Neural cell (in vitro differentiated cells): ENCODE data around the gene LDB3. TPM values are rescaled to one million over a fixed set of nuclear protein-coding genes. Genes with fewer than 3 reads are reported as not detected.

Experiments
- H2AFZ ChIP-seq: fragments of 200-600, 300-800 bp; sonication (generic), shearing (Covaris generic); 2 replicates; pipeline ENCODE4 v1.6.0; 2014; ENCODE audit warnings: low read depth, mild to moderate bottlenecking, antibody characterized with exemption, low read length, moderate library complexity
- H3F3A ChIP-seq: fragments of 200-600 bp; shearing (Covaris generic); 2 replicates; pipeline ENCODE4 v1.6.1; 2016; ENCODE audit warnings: mild to moderate bottlenecking, moderate library complexity, mixed read lengths, antibody characterized with exemption, low read length; ENCODE audit not compliant: insufficient read depth, poor library complexity, severe bottlenecking
- H3K27ac ChIP-seq: fragments of 200-600, 300-800 bp; sonication (generic), shearing (Covaris generic); 2 replicates; pipeline ENCODE4 v1.5.1; 2014; ENCODE audit warnings: mild to moderate bottlenecking, low read length, moderate library complexity
- H3K27me3 ChIP-seq: fragments of 300-800, 200-600 bp; sonication (generic), shearing (Covaris generic); 2 replicates; pipeline ENCODE4 v1.6.0; 2014; ENCODE audit warnings: mild to moderate bottlenecking, low read depth, low read length, moderate library complexity; ENCODE audit not compliant: insufficient read depth
- H3K36me3 ChIP-seq: fragments of 300-800, 200-600 bp; sonication (generic), shearing (Covaris generic); 2 replicates; pipeline ENCODE4 v1.5.1; 2014; ENCODE audit warnings: mild to moderate bottlenecking, antibody characterized with exemption, low read length, moderate library complexity; ENCODE audit not compliant: insufficient read depth
- H3K4me2 ChIP-seq: fragments of 300-800, 200-600 bp; sonication (generic), shearing (Covaris generic); 2 replicates; pipeline ENCODE4 v1.6.0; 2014; ENCODE audit warnings: mild to moderate bottlenecking, low read length
- H3K4me3 ChIP-seq: fragments of 300-800, 200-600 bp; sonication (generic), shearing (Covaris generic); 2 replicates; pipeline ENCODE4 v1.5.1; 2014; ENCODE audit warnings: mild to moderate bottlenecking, low read length, moderate library complexity
- H3K79me2 ChIP-seq: fragments of 200-600 bp; shearing (Covaris generic); replicated peaks from 2 replicates; pipeline ENCODE4 v1.6.0; 2014; ENCODE audit warnings: mild to moderate bottlenecking, low read length, moderate library complexity; ENCODE audit not compliant: insufficient read depth
- H3K9ac ChIP-seq: fragments of 300-800, 200-600 bp; sonication (generic), shearing (Covaris generic); 2 replicates; pipeline ENCODE4 v1.6.1; 2016; ENCODE audit warnings: mild to moderate bottlenecking, low read length, mixed read lengths
- H3K9me2 ChIP-seq: fragments of 200-600 bp; shearing (Covaris generic); 2 replicates; pipeline ENCODE4 v1.6.1; 2016; ENCODE audit warnings: mild to moderate bottlenecking, low read length, mixed read lengths; ENCODE audit not compliant: insufficient read depth
- H3K9me3 ChIP-seq: fragments of 200-600, 300-800 bp; sonication (generic), shearing (Covaris generic); 2 replicates; pipeline ENCODE4 v1.6.1; 2016; ENCODE audit warnings: mild to moderate bottlenecking, mixed run types, low read length, moderate library complexity, mixed read lengths
- H4K20me1 ChIP-seq: fragments of 200-600 bp; shearing (Covaris generic); 2 replicates; pipeline ENCODE4 v1.6.1; 2016; ENCODE audit warnings: mild to moderate bottlenecking, mixed run types; ENCODE audit not compliant: insufficient read depth
- EP300 ChIP-seq: fragments of 450-650 bp; conservative IDR thresholded peaks from 2 replicates; pipeline ENCODE4 v1.6.1; 2014; ENCODE audit warnings: antibody characterized with exemption, mild to moderate bottlenecking, moderate library complexity; ENCODE audit not compliant: poor library complexity, severe bottlenecking
- EZH2 ChIP-seq: fragments of 200-600, 300-800 bp; shearing (Covaris generic), sonication (generic); IDR thresholded peaks from 2 replicates; pipeline ENCODE4 v1.6.1; 2014; ENCODE audit warnings: antibody characterized with exemption, low read length, borderline replicate concordance, mild to moderate bottlenecking; ENCODE audit not compliant: insufficient read depth, poor library complexity, severe bottlenecking
- MXI1 ChIP-seq: fragments of 450-650 bp; conservative IDR thresholded peaks from 2 replicates; pipeline ENCODE4 v1.6.1; 2014; ENCODE audit warnings: antibody characterized with exemption, mild to moderate bottlenecking; ENCODE audit not compliant: poor library complexity, severe bottlenecking
- POLR2AphosphoS5 ChIP-seq: IDR thresholded peaks from 2 replicates; pipeline ENCODE4 v1.6.1; 2012
- RAD21 ChIP-seq: fragments of 450-650 bp; conservative IDR thresholded peaks from 2 replicates; pipeline ENCODE4 v1.6.1; 2014; ENCODE audit warnings: antibody characterized with exemption, mild to moderate bottlenecking, moderate library complexity
- SMC3 ChIP-seq: fragments of 450-650 bp; conservative IDR thresholded peaks from 2 replicates; pipeline ENCODE4 v1.6.1; 2014; ENCODE audit warnings: antibody characterized with exemption, mild to moderate bottlenecking, moderate library complexity; ENCODE audit not compliant: poor library complexity
- TAF1 ChIP-seq: IDR thresholded peaks from 2 replicates; pipeline ENCODE4 v1.6.1; 2012; ENCODE audit warnings: low read depth
- polyA plus RNA-seq: library from polyadenylated mRNA; depleted of rRNA; stranded (reverse); fragments of >200 nt; gene quantifications from 2 replicates; pipeline ENCODE4 v1.2.3, GENCODE V29; 2014
- TF ChIP-seq, protein P1 (sequence below): fragments of 450-650 bp; IDR thresholded peaks from 2 replicates; pipeline ENCODE4 v1.5.1; 2014; ENCODE audit warnings: antibody characterized with exemption, mild to moderate bottlenecking, moderate library complexity; ENCODE audit not compliant: poor library complexity, severe bottlenecking
- TF ChIP-seq, protein P2 (sequence below): IDR thresholded peaks from 2 replicates; pipeline ENCODE4 v1.6.1; 2012; ENCODE audit warnings: borderline replicate concordance

LDB3 gene
- polyA plus RNA-seq, 1 donor from 2014 or later = 0.12 TPM

- Histone ChIP-seq H3K9me3 (no peaks in the 10 kb centered on the region), H3K4me3 (no peak overlapping the region), H3K9me2 (no peaks in the 10 kb centered on the region), H3K27ac (no peak overlapping the region), H3K36me3 (no peaks in the 10 kb centered on the region), H3K27me3 (no peaks in the 10 kb centered on the region), H4K20me1 (no peaks in the 10 kb centered on the region), H2AFZ (no peak overlapping the region), H3K4me2 (no peak overlapping the region), H3K9ac (no peak overlapping the region), H3F3A (no peaks in the 10 kb centered on the region), H3K79me2 (no peaks in the 10 kb centered on the region)
- TF ChIP-seq TAF1 (no peak), RAD21 (no peak), EZH2 (no peak), POLR2AphosphoS5 (no peak), SMC3 (no peak), EP300 (no peak), MXI1 (no peak)
- TF ChIP-seq, protein P1, sequence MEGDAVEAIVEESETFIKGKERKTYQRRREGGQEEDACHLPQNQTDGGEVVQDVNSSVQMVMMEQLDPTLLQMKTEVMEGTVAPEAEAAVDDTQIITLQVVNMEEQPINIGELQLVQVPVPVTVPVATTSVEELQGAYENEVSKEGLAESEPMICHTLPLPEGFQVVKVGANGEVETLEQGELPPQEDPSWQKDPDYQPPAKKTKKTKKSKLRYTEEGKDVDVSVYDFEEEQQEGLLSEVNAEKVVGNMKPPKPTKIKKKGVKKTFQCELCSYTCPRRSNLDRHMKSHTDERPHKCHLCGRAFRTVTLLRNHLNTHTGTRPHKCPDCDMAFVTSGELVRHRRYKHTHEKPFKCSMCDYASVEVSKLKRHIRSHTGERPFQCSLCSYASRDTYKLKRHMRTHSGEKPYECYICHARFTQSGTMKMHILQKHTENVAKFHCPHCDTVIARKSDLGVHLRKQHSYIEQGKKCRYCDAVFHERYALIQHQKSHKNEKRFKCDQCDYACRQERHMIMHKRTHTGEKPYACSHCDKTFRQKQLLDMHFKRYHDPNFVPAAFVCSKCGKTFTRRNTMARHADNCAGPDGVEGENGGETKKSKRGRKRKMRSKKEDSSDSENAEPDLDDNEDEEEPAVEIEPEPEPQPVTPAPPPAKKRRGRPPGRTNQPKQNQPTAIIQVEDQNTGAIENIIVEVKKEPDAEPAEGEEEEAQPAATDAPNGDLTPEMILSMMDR = no peak
- TF ChIP-seq, protein P2, sequence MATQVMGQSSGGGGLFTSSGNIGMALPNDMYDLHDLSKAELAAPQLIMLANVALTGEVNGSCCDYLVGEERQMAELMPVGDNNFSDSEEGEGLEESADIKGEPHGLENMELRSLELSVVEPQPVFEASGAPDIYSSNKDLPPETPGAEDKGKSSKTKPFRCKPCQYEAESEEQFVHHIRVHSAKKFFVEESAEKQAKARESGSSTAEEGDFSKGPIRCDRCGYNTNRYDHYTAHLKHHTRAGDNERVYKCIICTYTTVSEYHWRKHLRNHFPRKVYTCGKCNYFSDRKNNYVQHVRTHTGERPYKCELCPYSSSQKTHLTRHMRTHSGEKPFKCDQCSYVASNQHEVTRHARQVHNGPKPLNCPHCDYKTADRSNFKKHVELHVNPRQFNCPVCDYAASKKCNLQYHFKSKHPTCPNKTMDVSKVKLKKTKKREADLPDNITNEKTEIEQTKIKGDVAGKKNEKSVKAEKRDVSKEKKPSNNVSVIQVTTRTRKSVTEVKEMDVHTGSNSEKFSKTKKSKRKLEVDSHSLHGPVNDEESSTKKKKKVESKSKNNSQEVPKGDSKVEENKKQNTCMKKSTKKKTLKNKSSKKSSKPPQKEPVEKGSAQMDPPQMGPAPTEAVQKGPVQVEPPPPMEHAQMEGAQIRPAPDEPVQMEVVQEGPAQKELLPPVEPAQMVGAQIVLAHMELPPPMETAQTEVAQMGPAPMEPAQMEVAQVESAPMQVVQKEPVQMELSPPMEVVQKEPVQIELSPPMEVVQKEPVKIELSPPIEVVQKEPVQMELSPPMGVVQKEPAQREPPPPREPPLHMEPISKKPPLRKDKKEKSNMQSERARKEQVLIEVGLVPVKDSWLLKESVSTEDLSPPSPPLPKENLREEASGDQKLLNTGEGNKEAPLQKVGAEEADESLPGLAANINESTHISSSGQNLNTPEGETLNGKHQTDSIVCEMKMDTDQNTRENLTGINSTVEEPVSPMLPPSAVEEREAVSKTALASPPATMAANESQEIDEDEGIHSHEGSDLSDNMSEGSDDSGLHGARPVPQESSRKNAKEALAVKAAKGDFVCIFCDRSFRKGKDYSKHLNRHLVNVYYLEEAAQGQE = no peak
These were observed 14.3 kb upstream of the LDB3 start for GRCh38 chr10:86653987-86654386.

- H3K9ac ChIP-seq = no peak within 1 kb of the TSS
- no peaks in the 10 kb centered on the region for H3K9me3 ChIP-seq
- H3K27ac ChIP-seq = no peak within 1 kb of the TSS
- H3K9me2 ChIP-seq = no peaks in the 10 kb centered on the region
- H4K20me1 ChIP-seq = no peaks in the 10 kb centered on the region
- H3K4me2 ChIP-seq = no peak within 1 kb of the TSS
- no peaks in the 10 kb centered on the region for H3K36me3 ChIP-seq
- no peaks in the 10 kb centered on the region for H3F3A ChIP-seq
- H3K79me2 ChIP-seq = no peaks in the 10 kb centered on the region
- TF ChIP-seq EZH2 (no peak), MXI1 (no peak), TAF1 (no peak)
- TF ChIP-seq, protein P2 = no peak
- TF ChIP-seq, protein P1 = no peak
- no peak within 1 kb of the TSS for H2AFZ ChIP-seq
- H3K4me3 ChIP-seq = no peak within 1 kb of the TSS
- no peaks in the 10 kb centered on the region for H3K27me3 ChIP-seq
These were observed 13.7 kb upstream of the LDB3 start, which contains the start of gene OPN4 for GRCh38 chr10:86654411-86655172. OPN4 (plus strand) TSS chr10:86654547; CDS start chr10:86654784, 237 bp downstream.
